ENCODE data around the gene POLR3C. TPM values are rescaled to one million over a fixed set of nuclear protein-coding genes. Genes with fewer than 3 reads are reported as not detected.

The POLR3C gene
- total and polyA plus RNA-seq, 2 of the 4 experiments (the other 2 are of a cell fraction), result 47.0 to 94.1 TPM

GRCh38 chr1:145879775-145880174 lies 55.8 kb downstream of the POLR3C start:
- in situ Hi-C loops (cut with MboI; ENCODE audit: low sequenced_read_pairs), result no loop called here
- BruUV-seq (replicated peaks), result no TSS peak
- no peak for ATAC-seq (ENCODE audit: low read depth)

More at GRCh38 chr1:145879775-145880174, 55.8 kb downstream of the POLR3C start:
- Histone ChIP-seq H3K4ac (ENCODE audit: low read depth, low read length) (no peak overlapping the region), H3K4me1 (ENCODE audit: control insufficient read depth, insufficient read depth, low read length) (peaks cover 2% of the 10 kb centered on the region; the same call in 1 of the 2 replicates), H2BK15ac (ENCODE audit: low read depth, low read length) (no peak overlapping the region), H2AK9ac (replicated peaks; ENCODE audit: low read depth, low read length, poor library complexity) (peak overlapping the region; percentile 58), H3K9ac (ENCODE audit: low read depth, low read length) (no peak overlapping the region), H3K14ac (replicated peaks; ENCODE audit: low read depth, low read length) (no peak overlapping the region), H3K36me3 (ENCODE audit: control insufficient read depth, insufficient read depth, low read length) (no peaks in the 10 kb centered on the region), H4K91ac (ENCODE audit: insufficient read depth, low read depth, low read length) (no peak overlapping the region), H4K5ac (ENCODE audit: low read depth, low read length) (no peak overlapping the region), H2BK5ac (ENCODE audit: low read depth, low read length, poor library complexity, severe bottlenecking) (no peak overlapping the region), H3K9me3 (ENCODE audit: control insufficient read depth, insufficient read depth, low read length) (no peaks in the 10 kb centered on the region), H3K4me3 (ENCODE audit: insufficient read depth, low read depth, low read length) (no peak overlapping the region), H3K79me1 (ENCODE audit: low read depth in 1 of 2, low read length in 2 of 2) (no peaks in the 10 kb centered on the region), H3K27me3 (ENCODE audit: control insufficient read depth, insufficient read depth, low read length) (peaks cover 5% of the 10 kb centered on the region; the same call in 1 of the 2 replicates), H3K27ac (ENCODE audit: insufficient read depth, low read length) (no peak overlapping the region), H3K9me1 (ENCODE audit: insufficient read depth, low read length) (no peaks in the 10 kb centered on the region), H2BK120ac (ENCODE audit: low read depth, low read length) (no peak overlapping the region), H4K8ac (ENCODE audit: low read depth in 2 of 2, low read length in 2 of 2) (no peak overlapping the region), H2AFZ (replicated peaks; ENCODE audit: low read length, poor library complexity) (peak overlapping the region; percentile 15), H3K23ac (ENCODE audit: low read depth, low read length) (no peak overlapping the region), H4K20me1 (ENCODE audit: insufficient read depth, low read length) (no peaks in the 10 kb centered on the region), H2BK20ac (ENCODE audit: low read depth, low read length) (no peak overlapping the region), H3K56ac (ENCODE audit: extremely low read depth, insufficient read depth, low read length) (no peak overlapping the region), H3K4me2 (ENCODE audit: low read depth, low read length) (no peak overlapping the region), H2AK5ac (ENCODE audit: low read depth, low read length) (no peak overlapping the region), H3K18ac (ENCODE audit: low read depth, low read length) (no peak overlapping the region)
- no peak for DNase-seq
- no CpG with 5 or more reads among the region's 5 CpGs for WGBS, 2 experiments (ENCODE audit: extremely low coverage in 2 of 2, insufficient read length in 1 of 2)
- ChIA-PET POLR2A (ENCODE audit: unreplicated experiment) (no interaction called here), CTCF (interaction anchor here (0.9 to 1.8 kb wide), 2 partner anchors 12 to 34 kb away, joined by 3 to 6 read pairs; partner anchors contain the start of gene NUDT17)
- dilution Hi-C loops (cut with HindIII; ENCODE audit: low sequenced_read_pairs, unreplicated experiment) (no loop called here), intact Hi-C loops (cut with micrococcal nuclease) (no loop called here)
- TF ChIP-seq FOS (IDR thresholded peaks at IDR 0.05; ENCODE audit: low read depth, low read length), result no peak
- TF ChIP-seq BHLHE40 (IDR thresholded peaks at IDR 0.05; ENCODE audit: low read depth, low read length), result no peak
- TF ChIP-seq POLR2A (IDR thresholded peaks at IDR 0.05; ENCODE audit: low read depth, low read length), result no peak
- no peak for TF ChIP-seq CTCF (conservative IDR thresholded peaks at IDR 0.05; ENCODE audit: low read depth, low read length)
- TF ChIP-seq MAFK (IDR thresholded peaks at IDR 0.05; ENCODE audit: low read depth, low read length), result no peak
- no peak for TF ChIP-seq NFE2L2 (IDR thresholded peaks at IDR 0.05; ENCODE audit: low read depth, low read length)
- no peak for TF ChIP-seq RAD21 (IDR thresholded peaks at IDR 0.05; ENCODE audit: low read length)
- TF ChIP-seq ELK1 (IDR thresholded peaks at IDR 0.05; ENCODE audit: borderline replicate concordance, low read depth, low read length), result no peak
- TF ChIP-seq SMC3 (IDR thresholded peaks at IDR 0.05; ENCODE audit: low read depth, low read length), result no peak
- no peak for TF ChIP-seq USF2 (IDR thresholded peaks at IDR 0.05; ENCODE audit: low read depth, low read length)
- TF ChIP-seq MXI1 (IDR thresholded peaks at IDR 0.05; ENCODE audit: borderline replicate concordance, low read depth, low read length), result no peak
- no peak for TF ChIP-seq RCOR1 (IDR thresholded peaks at IDR 0.05; ENCODE audit: insufficient replicate concordance, low read length)
- TF ChIP-seq RFX5 (IDR thresholded peaks at IDR 0.05; ENCODE audit: low read depth, low read length), result no peak
